ENCODE data around the gene SMIM29.
"Not testable (repeated sequence)": the region's sequence is repeated elsewhere in the genome, so short reads cannot be mapped to it uniquely, and the experiment has no call there.

The SMIM29 gene

DNA sequence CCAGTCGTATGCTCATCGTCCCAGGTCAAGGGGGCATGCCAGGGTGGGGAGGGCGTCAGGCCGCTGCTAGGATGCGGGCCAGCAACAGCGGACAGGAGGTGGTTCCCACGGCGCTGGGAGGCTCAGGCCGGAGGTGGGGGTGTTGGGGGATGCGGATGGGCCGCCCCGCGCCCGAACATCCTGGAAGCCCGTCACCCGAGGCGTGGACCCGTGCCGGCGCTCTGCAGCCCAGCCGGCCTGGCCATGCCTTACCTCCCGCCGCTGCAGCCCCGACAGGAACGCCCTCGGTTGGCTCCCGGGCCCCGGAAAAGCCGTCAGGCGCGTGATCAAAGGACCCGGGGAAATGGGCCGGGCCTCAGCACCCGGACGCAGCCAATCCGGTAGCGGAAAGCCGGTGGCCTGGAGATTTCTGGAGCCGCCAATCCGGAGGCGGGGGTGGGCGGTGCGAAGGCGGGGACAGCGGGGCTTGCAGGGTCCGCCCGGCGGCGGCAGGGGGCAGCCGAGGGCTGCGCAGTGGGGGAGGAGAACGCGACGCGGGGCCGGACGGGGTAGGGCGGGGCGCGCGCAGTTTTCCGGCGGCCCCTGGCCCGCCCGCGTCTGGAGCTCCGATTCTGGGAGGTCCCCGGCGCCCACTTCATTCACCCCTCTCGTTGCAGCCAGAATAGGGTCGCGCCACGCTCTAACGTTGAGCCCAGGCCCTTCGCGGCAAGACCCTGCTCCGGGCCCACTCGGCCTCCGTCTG is at the start of gene SMIM29:
TSS of gene SMIM29 (minus strand) at position 280 of the 742 bp plus-strand sequence. CDS start 1,215 bp downstream, outside the sequence.
- peak; percentile 65 for DNase-seq

- no peak for DNase-seq
Observed at GRCh38 chr6:34295721-34296120, 46.9 kb upstream of the SMIM29 start.

- DNase-seq = no peak
Observed at GRCh38 chr6:34292954-34293353, 44.1 kb upstream of the SMIM29 start.

- DNase-seq = no peak
Observed at GRCh38 chr6:34289137-34289536, 40.3 kb upstream of the SMIM29 start.

DNA sequence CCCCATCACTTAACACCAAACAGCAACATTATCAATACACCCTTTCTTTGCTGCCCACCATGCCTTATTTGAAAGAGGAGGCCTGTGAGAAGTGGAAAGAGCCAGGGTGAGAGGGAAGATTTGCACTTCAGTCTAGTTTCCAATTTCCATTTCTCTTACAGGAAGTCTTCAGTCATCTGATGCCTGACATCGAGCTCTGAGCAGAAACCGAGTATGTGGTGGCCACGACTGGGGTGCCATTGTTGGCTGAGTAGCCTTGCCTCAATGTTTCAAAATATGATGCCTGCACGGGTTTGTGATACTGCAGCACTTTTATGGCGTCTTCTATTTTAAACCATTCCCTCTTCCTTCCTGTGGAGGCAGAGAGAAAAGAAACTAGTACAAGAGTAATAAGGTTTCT is 39.8 kb upstream of the SMIM29 start:
- no peak for DNase-seq

- no peak for DNase-seq
Observed at GRCh38 chr6:34285448-34286164, 36.8 kb upstream of the SMIM29 start.

- peak; percentile 96 for DNase-seq
Observed at GRCh38 chr6:34284563-34285447, 36.0 kb upstream of the SMIM29 start.

GRCh38 chr6:34281702-34282334 is 33.0 kb upstream of the SMIM29 start:
- no peak for DNase-seq

DNA sequence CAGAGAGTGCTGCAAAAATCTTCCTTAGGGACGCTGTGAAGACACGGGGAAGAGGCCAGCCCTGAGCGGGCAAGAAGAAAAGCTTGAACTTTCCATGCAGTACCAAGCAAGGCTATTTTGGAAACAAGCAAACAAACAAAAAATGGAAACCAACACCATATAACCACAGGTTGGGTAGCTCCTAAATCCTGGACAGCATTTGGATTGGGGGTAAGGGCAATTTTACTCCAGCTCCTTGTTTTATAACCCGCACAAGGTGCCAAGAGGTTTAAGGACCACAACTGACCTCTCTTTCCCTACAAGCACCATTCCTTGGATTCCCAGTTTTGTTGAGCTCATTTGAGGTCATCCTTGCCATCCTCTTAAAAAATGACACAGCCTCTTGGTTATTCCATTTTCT is 31.4 kb upstream of the SMIM29 start:
- no peak for DNase-seq

DNA sequence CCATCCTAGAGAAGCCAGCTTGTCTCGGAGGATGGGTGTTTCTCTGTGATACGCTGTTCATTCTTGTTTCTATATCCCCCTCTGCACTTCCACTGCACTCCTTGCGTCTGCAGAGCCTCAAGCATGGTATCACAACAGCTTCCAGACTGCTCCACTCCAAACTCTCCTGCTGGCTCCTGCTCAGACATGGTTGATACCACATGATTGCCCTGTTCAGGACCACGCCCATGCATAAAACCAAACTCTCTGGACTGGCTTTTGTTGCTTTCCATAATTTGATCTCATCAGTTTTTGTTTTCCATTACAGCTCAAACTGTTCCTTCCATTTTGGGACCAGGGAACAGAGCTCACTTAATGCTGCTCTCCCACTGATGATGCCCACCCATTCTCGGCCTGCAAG is 30.0 kb upstream of the SMIM29 start:
- no peak for DNase-seq

- no peak for DNase-seq
Observed at GRCh38 chr6:34277763-34278112, 28.9 kb upstream of the SMIM29 start.

- no peak for DNase-seq
Observed at GRCh38 chr6:34276881-34277762, 28.3 kb upstream of the SMIM29 start.

DNA sequence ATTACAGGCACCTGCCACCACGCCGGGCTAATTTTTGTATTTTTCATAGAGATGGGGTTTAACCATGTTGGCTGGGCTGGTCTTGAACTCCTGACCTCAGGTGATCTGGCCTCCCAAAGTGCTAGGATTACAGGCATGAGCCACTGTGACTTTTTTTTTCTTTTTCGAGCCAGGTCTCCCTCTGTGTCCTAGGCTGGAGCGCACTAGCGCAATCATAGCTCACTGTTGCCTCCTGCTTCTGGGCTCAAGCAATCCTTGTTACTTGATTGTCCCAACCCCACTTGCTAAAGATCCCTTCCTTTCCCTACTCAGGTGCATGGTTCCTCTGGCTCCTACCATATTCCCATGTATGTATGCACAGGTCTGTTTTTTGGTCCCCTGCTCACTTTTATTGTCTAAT is 27.4 kb upstream of the SMIM29 start:
- no peak for DNase-seq

DNA sequence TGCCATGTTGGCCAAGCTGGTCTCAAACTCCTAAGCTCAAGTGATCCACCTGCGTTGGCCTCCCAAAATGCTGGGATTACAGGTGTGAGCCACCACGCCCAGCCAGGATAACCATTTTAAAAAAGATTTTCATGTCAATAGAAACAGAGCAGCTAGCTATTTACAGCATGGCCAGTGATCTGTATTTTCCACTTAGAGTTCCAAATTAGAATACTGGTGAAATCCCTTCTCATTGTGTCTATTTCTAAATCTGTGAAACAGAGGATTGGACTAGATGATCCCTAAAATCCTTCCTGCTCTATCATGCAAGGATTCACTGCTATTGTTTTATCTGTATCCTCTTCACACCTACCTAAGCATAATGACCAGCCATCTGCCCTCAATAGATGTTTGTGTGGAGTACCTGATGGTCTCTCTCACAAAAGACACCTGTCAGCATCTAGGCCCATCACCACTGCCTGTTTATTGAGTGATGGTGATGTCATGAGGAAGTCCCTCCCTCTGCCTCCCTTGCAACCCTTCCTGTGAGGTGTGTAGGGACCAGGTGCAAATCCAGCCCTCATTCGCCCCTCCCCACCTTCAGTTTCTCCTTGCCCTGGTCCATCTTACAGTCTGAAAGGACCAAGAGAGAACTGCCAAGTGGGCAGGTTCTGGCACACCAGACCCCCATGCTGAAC is 26.5 kb upstream of the SMIM29 start:
- DNase-seq = no peak

- DNase-seq = no peak
Observed at GRCh38 chr6:34274129-34274528, 25.3 kb upstream of the SMIM29 start.

GRCh38 chr6:34273242-34273805 is 24.5 kb upstream of the SMIM29 start:
- DNase-seq = no peak

- no peak for DNase-seq
Observed at GRCh38 chr6:34272013-34272926, 23.5 kb upstream of the SMIM29 start.

GRCh38 chr6:34269658-34270341 is 21.0 kb upstream of the SMIM29 start:
- DNase-seq = not testable (repeated sequence)

- not testable (repeated sequence) for DNase-seq
Observed at GRCh38 chr6:34269132-34269531, 20.3 kb upstream of the SMIM29 start.
